Neural cell (in vitro differentiated cells): ENCODE data around the gene RAB40C. TPM values are rescaled to one million over a fixed set of nuclear protein-coding genes. Genes with fewer than 3 reads are reported as not detected.

ENCODE experiments used
- H2AFZ ChIP-seq: fragments of 200-600, 300-800 bp; sonication (generic), shearing (Covaris generic); 2 replicates; pipeline ENCODE4 v1.6.0; 2014; ENCODE audit warnings: low read depth, mild to moderate bottlenecking, antibody characterized with exemption, low read length, moderate library complexity
- H3F3A ChIP-seq: fragments of 200-600 bp; shearing (Covaris generic); 2 replicates; pipeline ENCODE4 v1.6.1; 2016; ENCODE audit warnings: mild to moderate bottlenecking, moderate library complexity, mixed read lengths, antibody characterized with exemption, low read length; ENCODE audit not compliant: insufficient read depth, poor library complexity, severe bottlenecking
- H3K27ac ChIP-seq: fragments of 200-600, 300-800 bp; sonication (generic), shearing (Covaris generic); 2 replicates; pipeline ENCODE4 v1.5.1; 2014; ENCODE audit warnings: mild to moderate bottlenecking, low read length, moderate library complexity
- H3K27me3 ChIP-seq: fragments of 300-800, 200-600 bp; sonication (generic), shearing (Covaris generic); 2 replicates; pipeline ENCODE4 v1.6.0; 2014; ENCODE audit warnings: mild to moderate bottlenecking, low read depth, low read length, moderate library complexity; ENCODE audit not compliant: insufficient read depth
- H3K36me3 ChIP-seq: fragments of 300-800, 200-600 bp; sonication (generic), shearing (Covaris generic); 2 replicates; pipeline ENCODE4 v1.5.1; 2014; ENCODE audit warnings: mild to moderate bottlenecking, antibody characterized with exemption, low read length, moderate library complexity; ENCODE audit not compliant: insufficient read depth
- H3K4me2 ChIP-seq: fragments of 300-800, 200-600 bp; sonication (generic), shearing (Covaris generic); 2 replicates; pipeline ENCODE4 v1.6.0; 2014; ENCODE audit warnings: mild to moderate bottlenecking, low read length
- H3K4me3 ChIP-seq: fragments of 300-800, 200-600 bp; sonication (generic), shearing (Covaris generic); 2 replicates; pipeline ENCODE4 v1.5.1; 2014; ENCODE audit warnings: mild to moderate bottlenecking, low read length, moderate library complexity
- H3K79me2 ChIP-seq: fragments of 200-600 bp; shearing (Covaris generic); replicated peaks from 2 replicates; pipeline ENCODE4 v1.6.0; 2014; ENCODE audit warnings: mild to moderate bottlenecking, low read length, moderate library complexity; ENCODE audit not compliant: insufficient read depth
- H3K9ac ChIP-seq: fragments of 300-800, 200-600 bp; sonication (generic), shearing (Covaris generic); 2 replicates; pipeline ENCODE4 v1.6.1; 2016; ENCODE audit warnings: mild to moderate bottlenecking, low read length, mixed read lengths
- H3K9me2 ChIP-seq: fragments of 200-600 bp; shearing (Covaris generic); 2 replicates; pipeline ENCODE4 v1.6.1; 2016; ENCODE audit warnings: mild to moderate bottlenecking, low read length, mixed read lengths; ENCODE audit not compliant: insufficient read depth
- H3K9me3 ChIP-seq: fragments of 200-600, 300-800 bp; sonication (generic), shearing (Covaris generic); 2 replicates; pipeline ENCODE4 v1.6.1; 2016; ENCODE audit warnings: mild to moderate bottlenecking, mixed run types, low read length, moderate library complexity, mixed read lengths
- H4K20me1 ChIP-seq: fragments of 200-600 bp; shearing (Covaris generic); 2 replicates; pipeline ENCODE4 v1.6.1; 2016; ENCODE audit warnings: mild to moderate bottlenecking, mixed run types; ENCODE audit not compliant: insufficient read depth
- CTCF ChIP-seq: fragments of 450-650 bp; IDR thresholded peaks from 2 replicates; pipeline ENCODE4 v1.5.1; 2014; ENCODE audit warnings: antibody characterized with exemption, mild to moderate bottlenecking, moderate library complexity; ENCODE audit not compliant: poor library complexity, severe bottlenecking
- EP300 ChIP-seq: fragments of 450-650 bp; conservative IDR thresholded peaks from 2 replicates; pipeline ENCODE4 v1.6.1; 2014; ENCODE audit warnings: antibody characterized with exemption, mild to moderate bottlenecking, moderate library complexity; ENCODE audit not compliant: poor library complexity, severe bottlenecking
- EZH2 ChIP-seq: fragments of 200-600, 300-800 bp; shearing (Covaris generic), sonication (generic); IDR thresholded peaks from 2 replicates; pipeline ENCODE4 v1.6.1; 2014; ENCODE audit warnings: antibody characterized with exemption, low read length, borderline replicate concordance, mild to moderate bottlenecking; ENCODE audit not compliant: insufficient read depth, poor library complexity, severe bottlenecking
- MXI1 ChIP-seq: fragments of 450-650 bp; conservative IDR thresholded peaks from 2 replicates; pipeline ENCODE4 v1.6.1; 2014; ENCODE audit warnings: antibody characterized with exemption, mild to moderate bottlenecking; ENCODE audit not compliant: poor library complexity, severe bottlenecking
- POLR2AphosphoS5 ChIP-seq: IDR thresholded peaks from 2 replicates; pipeline ENCODE4 v1.6.1; 2012
- RAD21 ChIP-seq: fragments of 450-650 bp; conservative IDR thresholded peaks from 2 replicates; pipeline ENCODE4 v1.6.1; 2014; ENCODE audit warnings: antibody characterized with exemption, mild to moderate bottlenecking, moderate library complexity
- REST ChIP-seq: IDR thresholded peaks from 2 replicates; pipeline ENCODE4 v1.6.1; 2012; ENCODE audit warnings: borderline replicate concordance
- SMC3 ChIP-seq: fragments of 450-650 bp; conservative IDR thresholded peaks from 2 replicates; pipeline ENCODE4 v1.6.1; 2014; ENCODE audit warnings: antibody characterized with exemption, mild to moderate bottlenecking, moderate library complexity; ENCODE audit not compliant: poor library complexity
- TAF1 ChIP-seq: IDR thresholded peaks from 2 replicates; pipeline ENCODE4 v1.6.1; 2012; ENCODE audit warnings: low read depth
- polyA plus RNA-seq: library from polyadenylated mRNA; depleted of rRNA; stranded (reverse); fragments of >200 nt; gene quantifications from 2 replicates; pipeline ENCODE4 v1.2.3, GENCODE V29; 2014

RAB40C gene
- polyA plus RNA-seq, 1 donor from 2014 or later: 40.7 TPM

GRCh38 chr16:620700-621525 lies 31.0 kb downstream of the RAB40C start:
- no peaks in the 10 kb centered on the region for H3K27me3 ChIP-seq
- no peak overlapping the region for H3K4me3 ChIP-seq
- H3K79me2 ChIP-seq: no peaks in the 10 kb centered on the region
- no peaks in the 10 kb centered on the region for H3K9me2 ChIP-seq
- H3F3A ChIP-seq: no peaks in the 10 kb centered on the region
- H4K20me1 ChIP-seq: no peaks in the 10 kb centered on the region
- H3K9ac ChIP-seq: no peak overlapping the region
- H3K36me3 ChIP-seq: no peaks in the 10 kb centered on the region
- H3K27ac ChIP-seq: no peak overlapping the region
- H3K4me2 ChIP-seq: no peak overlapping the region
- no peaks in the 10 kb centered on the region for H3K9me3 ChIP-seq
- H2AFZ ChIP-seq: no peak overlapping the region
- TF ChIP-seq RAD21 (no peak), MXI1 (no peak), EP300 (no peak), REST (no peak), SMC3 (no peak), CTCF (no peak), POLR2AphosphoS5 (no peak), EZH2 (no peak), TAF1 (no peak)

- H3K9ac ChIP-seq: no peak overlapping the region
- no peaks in the 10 kb centered on the region for H3K9me2 ChIP-seq
- no peaks in the 10 kb centered on the region for H3F3A ChIP-seq
- H3K79me2 ChIP-seq: no peaks in the 10 kb centered on the region
- no peaks in the 10 kb centered on the region for H3K9me3 ChIP-seq
- no peak overlapping the region for H2AFZ ChIP-seq
- H3K4me3 ChIP-seq: no peak overlapping the region
- H3K27me3 ChIP-seq: no peaks in the 10 kb centered on the region
- H3K27ac ChIP-seq: no peak overlapping the region
- TF ChIP-seq EP300 (no peak), MXI1 (no peak), REST (no peak), POLR2AphosphoS5 (no peak), EZH2 (no peak), TAF1 (no peak), CTCF (no peak), SMC3 (no peak)
- H3K36me3 ChIP-seq: no peaks in the 10 kb centered on the region
- H3K4me2 ChIP-seq: no peak overlapping the region
- no peaks in the 10 kb centered on the region for H4K20me1 ChIP-seq
Observed at GRCh38 chr16:621526-622105, 31.8 kb downstream of the RAB40C start.
